Activated CD8-positive, alpha-beta T cell treated with anti-CD3 and anti-CD28 coated beads, Interleukin-2, amount 10 ng/mL, durations not matched to agents 7 days and 5 days (primary cell): ENCODE measurements around the gene KDM5A. TPM values are rescaled to one million over a fixed set of nuclear protein-coding genes. Genes with fewer than 3 reads are reported as not detected.

Experiments used
- ATAC-seq: fragments of 150-1000 bp; cut with Tn5 transposase; one replicate; pipeline ENCODE4 v1.10.0; 2021; ENCODE audit warnings: moderate library complexity
- CTCF ChIA-PET: fragments of 350-600 bp; sonication (Branson Sonifier 250); formaldehyde crosslinking; loops from one replicate; lab custom pipeline; 2021; ENCODE audit warnings: antibody characterized with exemption; lab: Charles Lee
- POLR2A ChIA-PET: fragments of 350-600 bp; sonication (Branson Sonifier 250); formaldehyde crosslinking; loops from one replicate; lab custom pipeline; 2021; ENCODE audit warnings: antibody characterized with exemption; lab: Charles Lee
- DNase-seq: peaks from one replicate; pipeline ENCODE4 v3.0.0-alpha.2; 2020
- H3K27ac Mint-ChIP-seq: one replicate; pipeline ENCODE4 v1.8.0; 2021; ENCODE audit warnings: mild to moderate bottlenecking, mixed read lengths
- H3K27me3 Mint-ChIP-seq: one replicate; pipeline ENCODE4 v1.8.0; 2021; ENCODE audit warnings: low read depth, mixed read lengths
- H3K36me3 Mint-ChIP-seq: one replicate; pipeline ENCODE4 v1.8.0; 2021; ENCODE audit warnings: low read depth, mixed read lengths
- H3K4me1 Mint-ChIP-seq: one replicate; pipeline ENCODE4 v1.8.0; 2021; ENCODE audit warnings: low read depth, mixed read lengths
- H3K4me3 Mint-ChIP-seq: one replicate; pipeline ENCODE4 v1.8.0; 2021; ENCODE audit warnings: mild to moderate bottlenecking, mixed read lengths
- H3K9me3 Mint-ChIP-seq: one replicate; pipeline ENCODE4 v1.8.0; 2022; ENCODE audit warnings: mixed read lengths; ENCODE audit not compliant: insufficient read depth
- total RNA-seq, 2 experiments: library from RNA; stranded (reverse); gene quantifications; one replicate each; pipeline ENCODE4 v1.2.3, GENCODE V29; 2021

KDM5A gene
- total RNA-seq, 2 experiments from 2014 or later, result 81.5 to 87.7 TPM

DNA sequence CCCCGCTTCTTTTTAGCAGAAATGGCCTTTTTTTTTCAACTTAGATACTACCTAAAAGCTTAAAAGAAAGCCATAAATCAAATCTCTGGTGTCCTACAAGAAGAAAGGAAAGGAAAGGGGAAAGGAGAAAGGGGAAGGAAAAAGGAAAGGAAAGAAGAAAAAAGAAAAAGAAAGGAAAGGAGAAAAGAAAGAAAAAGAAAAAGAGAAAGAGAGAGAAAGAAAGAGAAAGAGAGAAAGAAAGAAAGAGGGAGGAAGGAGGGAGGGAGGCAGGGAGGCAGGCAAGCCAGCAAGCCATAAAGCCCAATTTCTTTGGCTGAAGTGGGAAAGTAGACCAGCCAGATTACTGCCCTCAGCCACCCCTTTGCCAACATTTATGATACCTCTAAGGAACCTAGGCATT lies 94.0 kb downstream of the KDM5A start:
- no peak for ATAC-seq
- Mint-ChIP-seq H3K27me3 (no peaks in the 10 kb centered on the region), H3K4me1 (no peaks in the 10 kb centered on the region), H3K36me3 (peaks cover 75% of the 10 kb centered on the region), H3K9me3 (no peaks in the 10 kb centered on the region), H3K4me3 (no peak overlapping the region), H3K27ac (no peak overlapping the region)
- POLR2A ChIA-PET, result no interaction called here
- DNase-seq, result no peak
- CTCF ChIA-PET, result no interaction called here

- ChIA-PET POLR2A (no interaction called here), CTCF (no interaction called here)
- H3K4me3 Mint-ChIP-seq, result no peak overlapping the region
- no peaks in the 10 kb centered on the region for H3K27me3 Mint-ChIP-seq
- ATAC-seq (no peak), DNase-seq (no peak)
- H3K27ac Mint-ChIP-seq, result no peak overlapping the region
- no peaks in the 10 kb centered on the region for H3K4me1 Mint-ChIP-seq
- H3K36me3 Mint-ChIP-seq, result peaks cover 63% of the 10 kb centered on the region
- H3K9me3 Mint-ChIP-seq, result no peaks in the 10 kb centered on the region
Measured at GRCh38 chr12:293199-293598, 95.9 kb downstream of the KDM5A start.

GRCh38 chr12:292186-292585 lies 96.9 kb downstream of the KDM5A start:
- ChIA-PET CTCF (no interaction called here), POLR2A (interaction anchor here (0.8 kb wide), 1 partner anchor 16 kb away, joined by 3 read pairs; no protein-coding TSS in a partner anchor)
- Mint-ChIP-seq H3K4me1 (peaks cover 1% of the 10 kb centered on the region), H3K9me3 (no peaks in the 10 kb centered on the region), H3K4me3 (no peak overlapping the region), H3K36me3 (peaks cover 64% of the 10 kb centered on the region), H3K27ac (no peak overlapping the region), H3K27me3 (no peaks in the 10 kb centered on the region)
- ATAC-seq (no peak), DNase-seq (no peak)

GRCh38 chr12:291153-291723 lies 97.9 kb downstream of the KDM5A start:
- H3K27me3 Mint-ChIP-seq, result no peaks in the 10 kb centered on the region
- H3K27ac Mint-ChIP-seq, result no peak overlapping the region
- ATAC-seq (no peak), DNase-seq (no peak)
- ChIA-PET POLR2A (no interaction called here), CTCF (no interaction called here)
- no peaks in the 10 kb centered on the region for H3K9me3 Mint-ChIP-seq
- H3K36me3 Mint-ChIP-seq, result peaks cover 68% of the 10 kb centered on the region
- H3K4me1 Mint-ChIP-seq, result peaks cover 2% of the 10 kb centered on the region
- no peak overlapping the region for H3K4me3 Mint-ChIP-seq

DNA sequence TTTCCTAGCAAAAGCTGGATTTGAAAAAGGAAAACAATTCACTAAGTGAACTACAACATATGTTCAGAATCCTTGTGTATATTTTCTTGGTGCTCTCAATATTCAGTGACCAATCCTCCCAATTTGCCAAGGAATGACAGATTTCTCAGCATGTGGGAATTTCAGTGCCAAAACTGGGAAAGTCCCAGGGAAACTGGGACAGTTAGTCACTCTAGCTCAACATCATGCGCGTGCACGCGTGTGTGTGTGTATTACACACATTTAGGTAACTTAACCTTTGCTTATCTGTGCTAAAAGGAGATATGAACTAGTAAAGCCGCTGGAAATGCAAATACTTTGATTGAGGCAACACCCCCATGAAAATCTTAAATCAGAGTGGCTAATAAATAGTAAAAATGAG lies 100.4 kb downstream of the KDM5A start:
- POLR2A ChIA-PET, result no interaction called here
- no peak for DNase-seq
- Mint-ChIP-seq H3K4me3 (no peak overlapping the region), H3K36me3 (peaks cover 67% of the 10 kb centered on the region), H3K27ac (no peak overlapping the region), H3K27me3 (no peaks in the 10 kb centered on the region), H3K9me3 (no peaks in the 10 kb centered on the region), H3K4me1 (peaks cover 2% of the 10 kb centered on the region)
- no peak for ATAC-seq
- CTCF ChIA-PET, result no interaction called here

GRCh38 chr12:286531-287300 lies 102.4 kb downstream of the KDM5A start:
- Mint-ChIP-seq H3K4me3 (no peak overlapping the region), H3K27ac (no peak overlapping the region), H3K27me3 (no peaks in the 10 kb centered on the region), H3K36me3 (peaks cover 61% of the 10 kb centered on the region), H3K4me1 (peaks cover 2% of the 10 kb centered on the region), H3K9me3 (no peaks in the 10 kb centered on the region)
- DNase-seq (no peak), ATAC-seq (no peak)
- ChIA-PET CTCF (interaction anchor here (2.5 kb wide), 1 partner anchor 67 kb away, joined by 6 read pairs; no protein-coding TSS in a partner anchor), POLR2A (no interaction called here)

- ChIA-PET POLR2A (no interaction called here), CTCF (no interaction called here)
- Mint-ChIP-seq H3K27me3 (no peaks in the 10 kb centered on the region), H3K9me3 (no peaks in the 10 kb centered on the region), H3K4me1 (no peaks in the 10 kb centered on the region), H3K27ac (no peak overlapping the region), H3K36me3 (peaks cover 11% of the 10 kb centered on the region), H3K4me3 (no peak overlapping the region)
- DNase-seq, result no peak
- no peak for ATAC-seq
Measured at GRCh38 chr12:278046-278445, 111.1 kb downstream of the KDM5A start.

DNA sequence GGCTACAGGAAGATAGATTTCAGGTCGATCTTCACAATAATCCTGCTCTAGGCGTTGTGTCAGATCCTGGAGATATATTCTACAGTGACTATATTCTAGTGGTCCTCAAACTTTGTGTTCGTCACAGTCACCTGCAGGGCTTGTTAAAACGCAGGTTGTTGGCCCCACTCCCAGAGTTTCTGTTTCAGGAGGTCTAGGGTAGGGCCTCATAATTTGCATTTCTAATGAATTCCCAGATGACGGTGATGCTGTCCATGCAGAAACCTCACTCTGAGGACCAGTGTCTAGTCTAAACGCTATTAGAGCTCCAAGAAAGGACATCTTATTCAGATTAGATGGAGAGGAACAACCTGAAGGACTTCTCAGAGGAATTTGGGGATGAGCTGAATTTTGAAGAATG lies 113.3 kb downstream of the KDM5A start:
- ChIA-PET CTCF (no interaction called here), POLR2A (interaction anchor here (0.7 kb wide), 1 partner anchor 17 kb away, joined by 3 read pairs; no protein-coding TSS in a partner anchor)
- ATAC-seq, result no peak

GRCh38 chr12:273382-273781 lies 115.7 kb downstream of the KDM5A start:
- H3K4me3 Mint-ChIP-seq, result no peak overlapping the region
- no peak for DNase-seq
- H3K27me3 Mint-ChIP-seq, result no peaks in the 10 kb centered on the region
- POLR2A ChIA-PET, result no interaction called here
- no peak overlapping the region for H3K27ac Mint-ChIP-seq
- H3K9me3 Mint-ChIP-seq, result no peaks in the 10 kb centered on the region
- CTCF ChIA-PET, result no interaction called here
- no peaks in the 10 kb centered on the region for H3K36me3 Mint-ChIP-seq
- no peaks in the 10 kb centered on the region for H3K4me1 Mint-ChIP-seq
- ATAC-seq, result no peak

More for the DNA sequence above, 113.3 kb downstream of the KDM5A start:
- Mint-ChIP-seq H3K36me3 (peaks cover 5% of the 10 kb centered on the region), H3K4me1 (no peaks in the 10 kb centered on the region), H3K27ac (no peak overlapping the region), H3K4me3 (no peak overlapping the region), H3K9me3 (no peaks in the 10 kb centered on the region), H3K27me3 (no peaks in the 10 kb centered on the region)
- no peak for DNase-seq

DNA sequence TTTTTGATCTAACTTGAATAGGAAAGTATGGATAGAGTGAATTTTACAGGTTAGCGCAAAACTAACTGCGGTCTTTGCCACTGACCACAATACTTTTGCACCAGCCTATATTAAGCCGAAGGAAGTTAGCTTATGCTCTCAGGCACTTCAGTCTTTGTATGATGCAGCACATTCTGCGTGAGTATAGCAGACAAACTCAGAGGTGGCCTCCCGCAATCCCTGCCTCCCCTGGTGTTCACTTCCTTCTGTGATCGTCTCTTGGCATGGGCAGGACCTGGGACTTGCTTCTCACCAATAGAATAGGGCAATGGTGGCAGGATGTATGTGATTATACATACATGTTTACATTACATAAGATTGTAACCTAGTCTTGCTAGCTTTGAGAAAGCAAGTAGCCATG lies 116.2 kb downstream of the KDM5A start:
- Mint-ChIP-seq H3K4me3 (no peak overlapping the region), H3K36me3 (no peaks in the 10 kb centered on the region), H3K9me3 (no peaks in the 10 kb centered on the region), H3K27ac (no peak overlapping the region), H3K4me1 (no peaks in the 10 kb centered on the region), H3K27me3 (no peaks in the 10 kb centered on the region)
- POLR2A ChIA-PET, result no interaction called here
- ATAC-seq, result no peak
- CTCF ChIA-PET, result no interaction called here
- no peak for DNase-seq

DNA sequence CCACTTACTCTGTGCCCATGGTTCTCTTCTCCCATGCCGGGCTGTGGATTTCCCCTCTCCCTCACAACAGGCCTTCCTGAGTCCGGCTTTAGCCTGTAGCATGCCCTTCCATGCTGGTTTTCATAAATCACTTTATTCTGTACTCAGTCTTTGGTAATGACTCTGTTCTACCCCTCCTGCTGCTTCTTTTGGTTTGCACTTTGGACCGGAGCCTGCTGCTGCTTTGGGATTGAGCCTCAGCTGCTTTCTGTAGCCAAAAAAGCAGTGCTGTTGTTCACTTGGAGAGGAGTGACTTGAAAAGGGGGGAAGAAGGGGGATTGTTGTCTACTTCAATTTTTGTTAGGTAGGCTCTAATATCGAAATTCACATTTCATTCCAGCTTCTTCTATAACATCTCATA lies 118.0 kb downstream of the KDM5A start:
- H3K27ac Mint-ChIP-seq, result no peak overlapping the region
- POLR2A ChIA-PET, result no interaction called here
- ATAC-seq, result no peak
- CTCF ChIA-PET, result no interaction called here
- peaks cover under 1% of the 10 kb centered on the region for H3K27me3 Mint-ChIP-seq
- H3K9me3 Mint-ChIP-seq, result no peaks in the 10 kb centered on the region
- DNase-seq, result no peak
- H3K4me3 Mint-ChIP-seq, result no peak overlapping the region
- no peaks in the 10 kb centered on the region for H3K4me1 Mint-ChIP-seq
- H3K36me3 Mint-ChIP-seq, result no peaks in the 10 kb centered on the region

DNA sequence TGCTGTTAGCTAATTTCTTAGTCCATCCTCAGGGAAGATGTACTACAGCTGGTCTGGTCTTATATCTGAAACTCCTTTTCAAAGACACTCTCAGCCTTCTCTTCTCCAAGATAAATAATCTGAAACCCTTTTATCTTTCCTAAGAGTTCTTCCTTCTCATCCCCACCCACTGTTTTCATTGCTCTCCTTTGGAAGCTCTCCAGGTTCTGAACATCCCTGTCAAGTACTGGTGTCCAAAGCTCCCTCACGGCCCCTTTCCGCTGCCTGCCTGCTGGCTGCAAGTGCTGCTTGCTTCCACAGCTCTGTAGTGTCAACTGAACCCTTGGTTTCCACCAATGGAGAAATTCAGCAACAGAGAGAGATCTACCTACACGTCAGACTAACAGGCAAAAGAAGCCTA lies 119.9 kb downstream of the KDM5A start:
- H3K9me3 Mint-ChIP-seq, result no peaks in the 10 kb centered on the region
- H3K27ac Mint-ChIP-seq, result no peak overlapping the region
- peaks cover 12% of the 10 kb centered on the region for H3K4me1 Mint-ChIP-seq
- CTCF ChIA-PET, result no interaction called here
- H3K4me3 Mint-ChIP-seq, result no peak overlapping the region
- POLR2A ChIA-PET, result no interaction called here
- DNase-seq (no peak), ATAC-seq (no peak)
- H3K27me3 Mint-ChIP-seq, result peaks cover 4% of the 10 kb centered on the region
- H3K36me3 Mint-ChIP-seq, result no peaks in the 10 kb centered on the region
